ENCODE data around the gene ECE1.

The ECE1 gene

DNA sequence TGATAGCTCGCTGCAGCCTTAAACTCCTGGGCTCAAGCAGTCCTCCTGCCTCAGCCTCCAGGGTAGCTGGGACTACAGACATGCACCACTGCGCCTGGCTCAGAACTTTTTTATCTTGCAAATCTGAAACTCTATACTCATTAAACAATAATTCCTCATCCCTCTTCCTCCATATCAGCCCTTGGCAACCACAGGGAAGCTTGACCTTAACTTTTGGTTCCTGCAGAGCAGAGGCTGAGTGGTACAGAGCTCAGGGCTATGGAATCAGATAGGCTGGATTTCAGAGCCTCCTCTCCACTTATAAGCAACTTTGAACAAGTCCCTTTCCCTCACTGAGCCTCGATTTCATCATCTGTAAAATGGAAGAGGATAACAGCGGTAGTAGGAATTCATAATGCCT lies 47.4 kb downstream of the ECE1 start:
- ATAC-seq (ENCODE audit: insufficient read depth, low read depth) (no peak), DNase-seq (no peak)
- TF ChIP-seq EZH2 (IDR thresholded peaks at IDR 0.05; ENCODE audit: borderline replicate concordance, low read depth, low read length, severe bottlenecking), result no peak
- TF ChIP-seq, protein P1, sequence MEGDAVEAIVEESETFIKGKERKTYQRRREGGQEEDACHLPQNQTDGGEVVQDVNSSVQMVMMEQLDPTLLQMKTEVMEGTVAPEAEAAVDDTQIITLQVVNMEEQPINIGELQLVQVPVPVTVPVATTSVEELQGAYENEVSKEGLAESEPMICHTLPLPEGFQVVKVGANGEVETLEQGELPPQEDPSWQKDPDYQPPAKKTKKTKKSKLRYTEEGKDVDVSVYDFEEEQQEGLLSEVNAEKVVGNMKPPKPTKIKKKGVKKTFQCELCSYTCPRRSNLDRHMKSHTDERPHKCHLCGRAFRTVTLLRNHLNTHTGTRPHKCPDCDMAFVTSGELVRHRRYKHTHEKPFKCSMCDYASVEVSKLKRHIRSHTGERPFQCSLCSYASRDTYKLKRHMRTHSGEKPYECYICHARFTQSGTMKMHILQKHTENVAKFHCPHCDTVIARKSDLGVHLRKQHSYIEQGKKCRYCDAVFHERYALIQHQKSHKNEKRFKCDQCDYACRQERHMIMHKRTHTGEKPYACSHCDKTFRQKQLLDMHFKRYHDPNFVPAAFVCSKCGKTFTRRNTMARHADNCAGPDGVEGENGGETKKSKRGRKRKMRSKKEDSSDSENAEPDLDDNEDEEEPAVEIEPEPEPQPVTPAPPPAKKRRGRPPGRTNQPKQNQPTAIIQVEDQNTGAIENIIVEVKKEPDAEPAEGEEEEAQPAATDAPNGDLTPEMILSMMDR (IDR thresholded peaks at IDR 0.05; ENCODE audit: borderline replicate concordance, extremely low read depth, low read length, poor library complexity, severe bottlenecking), result no peak
- Histone ChIP-seq H3K79me2 (ENCODE audit: insufficient read depth, low read length) (no peaks in the 10 kb centered on the region), H4K20me1 (ENCODE audit: insufficient read depth, low read length) (no peaks in the 10 kb centered on the region), H3K4me1 (ENCODE audit: insufficient read depth, low read length) (no peaks in the 10 kb centered on the region), H3K4me3 (ENCODE audit: low read depth in 1 of 2, low read length in 2 of 2) (no peak overlapping the region), H3K27me3 (ENCODE audit: insufficient read depth, low read length, poor library complexity) (no peaks in the 10 kb centered on the region), H3K4me2 (ENCODE audit: insufficient read depth, low read length) (no peak overlapping the region), H3K27ac (ENCODE audit: low read length) (no peak overlapping the region), H3K9me3 (ENCODE audit: insufficient read depth, low read length, severe bottlenecking) (no peaks in the 10 kb centered on the region), H3K9ac (ENCODE audit: low read depth, low read length) (no peak overlapping the region), H3K36me3 (ENCODE audit: insufficient read depth, low read length) (peaks cover 21% of the 10 kb centered on the region), H2AFZ (ENCODE audit: low read depth, low read length) (no peak overlapping the region)

DNA sequence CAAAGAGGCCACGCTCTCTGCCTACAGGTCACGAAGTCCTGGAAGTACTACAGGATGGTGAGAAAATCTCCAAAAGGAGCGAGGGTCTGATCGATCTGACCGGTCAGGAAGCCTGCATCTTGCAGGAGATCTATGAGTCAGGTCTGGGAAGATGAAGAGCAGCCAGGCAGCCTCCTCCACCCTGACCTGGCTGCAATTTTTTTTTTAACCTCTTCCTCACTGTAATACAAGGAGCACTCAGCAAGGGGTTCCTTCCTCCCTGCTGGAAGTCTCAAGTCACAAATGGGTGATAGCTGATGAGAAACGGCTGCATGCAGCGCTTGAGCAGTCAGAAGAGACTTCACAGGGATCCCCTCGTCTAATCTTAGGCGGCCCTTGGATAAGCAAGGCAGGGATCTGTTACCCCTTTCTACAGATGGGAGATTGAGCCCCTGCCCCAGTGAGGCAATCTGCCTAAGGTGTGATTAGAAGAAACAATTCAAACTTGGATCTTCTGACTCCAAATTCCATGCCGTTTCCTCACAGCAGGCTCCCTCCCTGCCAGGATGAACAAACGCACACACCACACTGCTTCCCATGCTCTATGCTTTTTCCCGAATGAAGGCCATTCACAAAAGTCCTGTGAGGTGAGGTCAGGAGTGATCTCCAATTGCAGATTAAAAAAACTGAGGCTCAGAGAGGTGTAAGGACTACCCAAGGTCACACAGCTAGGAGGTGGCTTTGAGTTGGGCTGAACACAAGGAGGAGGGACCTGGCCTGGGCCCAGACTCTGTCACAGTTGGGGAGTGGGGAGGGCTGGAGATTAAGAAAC lies 48.3 kb downstream of the ECE1 start:
- no peak overlapping the region for H3K4me2 ChIP-seq (ENCODE audit: insufficient read depth, low read length)
- ATAC-seq (ENCODE audit: insufficient read depth, low read depth), result no peak
- peaks cover 24% of the 10 kb centered on the region for H3K36me3 ChIP-seq (ENCODE audit: insufficient read depth, low read length)
- H3K27me3 ChIP-seq (ENCODE audit: insufficient read depth, low read length, poor library complexity), result no peaks in the 10 kb centered on the region
- H2AFZ ChIP-seq (ENCODE audit: low read depth, low read length), result no peak overlapping the region
- no peaks in the 10 kb centered on the region for H3K4me1 ChIP-seq (ENCODE audit: insufficient read depth, low read length)
- no peaks in the 10 kb centered on the region for H3K9me3 ChIP-seq (ENCODE audit: insufficient read depth, low read length, severe bottlenecking)
- no peaks in the 10 kb centered on the region for H3K79me2 ChIP-seq (ENCODE audit: insufficient read depth, low read length)
- H3K9ac ChIP-seq (ENCODE audit: low read depth, low read length), result no peak overlapping the region
- no peak overlapping the region for H3K27ac ChIP-seq (ENCODE audit: low read length)
- no peak overlapping the region for H3K4me3 ChIP-seq (ENCODE audit: low read depth in 1 of 2, low read length in 2 of 2)
- TF ChIP-seq, protein P1 (IDR thresholded peaks at IDR 0.05; ENCODE audit: borderline replicate concordance, extremely low read depth, low read length, poor library complexity, severe bottlenecking), result no peak
- no peak for TF ChIP-seq EZH2 (IDR thresholded peaks at IDR 0.05; ENCODE audit: borderline replicate concordance, low read depth, low read length, severe bottlenecking)
- no peak for DNase-seq
- no peaks in the 10 kb centered on the region for H4K20me1 ChIP-seq (ENCODE audit: insufficient read depth, low read length)

- H3K4me3 ChIP-seq (ENCODE audit: low read depth in 1 of 2, low read length in 2 of 2), result no peak overlapping the region
- H3K27me3 ChIP-seq (ENCODE audit: insufficient read depth, low read length, poor library complexity), result no peaks in the 10 kb centered on the region
- no peak overlapping the region for H3K9ac ChIP-seq (ENCODE audit: low read depth, low read length)
- no peaks in the 10 kb centered on the region for H3K9me3 ChIP-seq (ENCODE audit: insufficient read depth, low read length, severe bottlenecking)
- H4K20me1 ChIP-seq (ENCODE audit: insufficient read depth, low read length), result no peaks in the 10 kb centered on the region
- H3K27ac ChIP-seq (ENCODE audit: low read length), result no peak overlapping the region
- H3K4me2 ChIP-seq (ENCODE audit: insufficient read depth, low read length), result no peak overlapping the region
- DNase-seq, result no peak
- no peak overlapping the region for H2AFZ ChIP-seq (ENCODE audit: low read depth, low read length)
- ATAC-seq (ENCODE audit: insufficient read depth, low read depth), result no peak
- H3K36me3 ChIP-seq (ENCODE audit: insufficient read depth, low read length), result peaks cover 32% of the 10 kb centered on the region
- H3K4me1 ChIP-seq (ENCODE audit: insufficient read depth, low read length), result no peaks in the 10 kb centered on the region
- TF ChIP-seq, protein P1 (IDR thresholded peaks at IDR 0.05; ENCODE audit: borderline replicate concordance, extremely low read depth, low read length, poor library complexity, severe bottlenecking), result no peak
- TF ChIP-seq EZH2 (IDR thresholded peaks at IDR 0.05; ENCODE audit: borderline replicate concordance, low read depth, low read length, severe bottlenecking), result no peak
- H3K79me2 ChIP-seq (ENCODE audit: insufficient read depth, low read length), result no peaks in the 10 kb centered on the region
These were observed 49.6 kb downstream of the ECE1 start for GRCh38 chr1:21240706-21241105.

Data from DND-41 (cell line).